Middle frontal gyrus (tissue), 1 donor: ENCODE measurements around the gene IRF4.
"Not testable (repeated sequence)": the region's sequence is repeated elsewhere in the genome, so short reads cannot be mapped to it uniquely, and the experiment has no call there.

Source experiments
- DNase-seq: peaks from one replicate; pipeline ENCODE4 v3.0.0-alpha.2; 2015; ENCODE audit warnings: low spot score; ENCODE audit errors: extremely low spot score

The IRF4 gene

DNA sequence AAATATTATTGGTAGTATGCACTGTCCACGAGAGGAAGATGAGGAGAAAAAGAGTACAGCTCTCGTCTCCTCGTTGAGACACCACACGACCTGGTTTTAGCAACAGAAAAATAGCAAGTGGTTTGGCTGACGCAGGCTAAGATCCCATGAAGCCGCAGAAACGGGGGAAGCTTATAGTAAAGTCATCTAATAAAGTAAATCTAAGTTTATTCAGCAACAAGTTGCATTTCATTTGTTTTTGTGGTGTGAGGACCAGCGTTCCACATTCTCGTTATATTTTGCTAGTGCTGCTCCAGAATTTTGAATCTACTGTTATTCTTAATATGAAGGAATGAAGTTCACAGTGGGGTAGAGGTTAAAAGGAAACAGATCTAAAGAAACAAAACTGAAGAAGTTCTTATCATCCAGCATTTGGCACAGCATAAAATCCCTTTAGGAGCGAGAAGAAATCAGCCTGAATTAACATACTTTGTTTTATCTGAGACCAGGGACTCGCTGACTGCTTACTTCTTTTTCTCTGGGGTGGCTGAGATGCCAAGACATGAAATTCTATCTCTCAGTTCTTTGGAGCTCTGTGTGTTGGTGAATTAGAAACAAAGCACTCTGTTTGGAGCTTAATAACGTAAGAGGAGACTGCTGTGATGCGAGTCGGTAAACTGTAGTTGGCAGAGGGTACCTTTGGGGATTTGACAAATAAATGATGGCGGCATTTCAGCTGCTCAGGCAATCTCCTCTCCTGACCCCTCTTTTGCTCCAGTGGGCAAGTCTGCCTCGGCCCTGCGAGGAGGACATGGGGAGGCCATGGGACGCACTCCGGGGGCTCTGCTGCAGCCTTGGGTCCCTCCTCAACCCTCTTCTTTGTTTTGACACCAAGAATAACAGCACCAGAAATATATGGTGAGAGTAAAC is 24.9 kb upstream of the IRF4 start:
- no peak for DNase-seq

DNA sequence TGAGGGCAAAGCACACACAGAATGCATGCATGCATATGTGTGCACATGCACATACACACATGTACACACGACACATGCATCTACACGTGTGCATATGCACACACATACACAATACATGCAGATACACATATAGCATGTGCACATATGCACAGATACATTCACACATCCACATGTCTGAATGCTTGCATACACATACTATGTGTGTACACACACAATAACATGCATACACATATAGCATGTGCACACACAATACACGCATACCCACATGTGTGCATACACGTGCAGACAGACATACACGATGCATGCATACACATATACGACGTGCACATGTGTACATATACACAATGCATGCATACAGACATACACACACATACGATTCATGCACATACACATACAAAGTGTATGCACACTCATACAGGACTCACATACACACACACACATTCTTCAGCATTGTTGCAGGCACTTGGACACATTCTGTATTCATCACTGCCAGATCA is 24.2 kb upstream of the IRF4 start:
- DNase-seq, result no peak

GRCh38 chr6:367891-368630 is 23.5 kb upstream of the IRF4 start:
- DNase-seq, result no peak

DNA sequence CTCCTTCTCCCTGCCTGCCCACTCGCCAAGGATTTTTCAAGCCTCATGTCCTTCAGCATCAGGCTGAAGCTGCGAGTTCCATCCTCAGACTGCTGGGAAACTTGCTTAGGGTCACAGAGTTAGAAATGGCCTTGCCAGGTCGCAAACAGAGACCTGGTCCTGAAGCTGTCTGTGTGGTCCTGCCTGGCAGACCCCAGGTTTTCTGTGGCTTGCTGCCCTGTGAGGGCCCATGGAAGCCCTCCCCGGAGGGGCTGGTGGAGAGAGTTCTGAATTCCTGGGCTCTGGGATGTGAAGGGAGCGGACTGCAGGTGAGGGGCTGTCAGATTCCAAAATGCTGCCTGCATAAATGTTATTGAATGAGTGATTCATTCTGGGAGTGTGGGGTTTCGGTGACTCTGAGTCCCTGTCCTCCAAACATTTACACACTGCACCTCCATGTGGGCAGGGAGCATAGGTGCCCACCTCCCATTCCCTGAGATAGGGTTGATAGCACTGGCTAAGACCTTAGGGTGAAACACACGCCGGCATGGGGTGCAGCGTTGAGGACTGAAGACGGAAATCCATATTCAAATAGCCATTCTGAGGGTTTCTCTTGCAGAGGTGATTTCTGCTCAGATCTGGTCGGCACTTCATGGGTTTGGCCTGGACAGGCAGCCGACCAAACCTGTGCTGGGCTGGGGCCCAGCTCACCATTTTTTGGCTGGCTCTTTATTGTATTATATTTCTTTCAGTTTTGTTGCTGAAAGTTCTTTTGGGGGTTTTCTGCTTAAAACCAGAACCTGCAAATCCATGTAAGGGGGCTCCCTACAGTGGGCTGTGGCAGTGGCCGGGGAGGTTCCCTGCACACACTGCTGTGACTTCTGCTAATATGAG is 21.8 kb upstream of the IRF4 start:
- no peak for DNase-seq

DNA sequence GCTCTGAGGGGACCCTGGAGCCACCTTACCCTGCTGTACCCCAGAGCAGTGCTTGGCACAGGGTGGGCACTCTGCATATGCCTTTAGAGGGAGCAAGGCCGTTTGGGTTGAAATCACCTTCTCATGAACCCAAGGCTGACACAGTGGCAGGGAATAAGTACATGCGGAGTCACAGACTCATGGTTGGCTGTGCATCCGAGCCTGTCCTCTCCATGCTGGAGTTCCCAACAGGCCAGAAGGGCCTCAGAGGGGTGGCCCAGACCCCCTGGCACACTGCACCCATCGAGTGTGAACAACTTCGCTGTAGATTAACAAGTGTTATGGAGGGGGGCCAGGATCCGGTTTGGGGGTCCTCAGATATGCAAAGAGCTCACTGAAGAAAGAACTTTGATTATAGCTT is 21.0 kb upstream of the IRF4 start:
- DNase-seq, result no peak

GRCh38 chr6:371851-372250 is 19.7 kb upstream of the IRF4 start:
- not testable (repeated sequence) for DNase-seq

DNA sequence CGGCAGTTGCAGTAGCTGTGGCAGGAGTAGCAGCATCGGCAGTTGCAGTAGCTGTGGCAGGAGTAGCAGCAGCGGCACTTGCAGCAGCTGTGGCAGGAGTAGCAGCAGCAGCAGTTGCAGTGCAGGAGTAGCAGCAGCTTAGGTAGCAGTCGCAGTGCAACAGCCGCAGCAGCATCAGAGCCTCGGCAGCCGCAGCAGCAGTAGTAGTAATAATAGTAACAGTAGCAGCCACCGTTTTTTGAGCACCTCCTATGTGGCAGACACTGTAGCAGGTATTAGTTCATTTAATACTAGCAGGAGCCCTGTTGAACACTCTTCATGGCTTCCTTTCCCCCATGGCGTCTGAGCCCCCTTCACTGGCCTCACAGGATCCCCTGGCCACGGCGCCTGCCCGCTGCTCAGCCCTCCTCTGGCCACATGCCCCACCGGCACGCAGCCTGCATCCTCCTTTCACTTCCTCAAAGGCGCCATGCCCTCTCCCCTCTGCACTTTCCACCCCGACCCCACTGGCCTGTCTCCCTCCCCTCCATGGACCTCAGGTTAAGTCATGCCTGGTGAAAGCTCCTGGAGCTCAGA is 19.1 kb upstream of the IRF4 start:
- DNase-seq, result no peak

DNA sequence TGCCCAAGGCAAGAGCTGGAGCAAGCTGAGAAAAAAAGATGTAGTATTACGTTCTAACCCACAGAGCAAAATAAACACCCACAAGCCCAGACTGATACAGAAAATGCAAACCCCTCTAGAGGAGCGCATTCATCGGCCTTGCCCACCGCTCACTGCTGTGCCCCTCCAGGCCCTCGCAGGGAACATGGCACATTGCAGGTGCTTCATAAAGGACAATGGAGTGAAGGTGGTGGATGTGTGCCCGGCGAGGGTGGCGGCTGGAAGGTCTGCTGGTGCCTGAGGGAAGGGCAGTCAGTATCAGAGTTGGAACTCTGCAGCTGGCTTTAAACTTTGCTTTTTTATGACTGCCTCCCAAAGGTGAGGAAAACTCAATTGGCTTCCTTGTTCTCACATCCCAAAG is 18.5 kb upstream of the IRF4 start:
- no peak for DNase-seq

DNA sequence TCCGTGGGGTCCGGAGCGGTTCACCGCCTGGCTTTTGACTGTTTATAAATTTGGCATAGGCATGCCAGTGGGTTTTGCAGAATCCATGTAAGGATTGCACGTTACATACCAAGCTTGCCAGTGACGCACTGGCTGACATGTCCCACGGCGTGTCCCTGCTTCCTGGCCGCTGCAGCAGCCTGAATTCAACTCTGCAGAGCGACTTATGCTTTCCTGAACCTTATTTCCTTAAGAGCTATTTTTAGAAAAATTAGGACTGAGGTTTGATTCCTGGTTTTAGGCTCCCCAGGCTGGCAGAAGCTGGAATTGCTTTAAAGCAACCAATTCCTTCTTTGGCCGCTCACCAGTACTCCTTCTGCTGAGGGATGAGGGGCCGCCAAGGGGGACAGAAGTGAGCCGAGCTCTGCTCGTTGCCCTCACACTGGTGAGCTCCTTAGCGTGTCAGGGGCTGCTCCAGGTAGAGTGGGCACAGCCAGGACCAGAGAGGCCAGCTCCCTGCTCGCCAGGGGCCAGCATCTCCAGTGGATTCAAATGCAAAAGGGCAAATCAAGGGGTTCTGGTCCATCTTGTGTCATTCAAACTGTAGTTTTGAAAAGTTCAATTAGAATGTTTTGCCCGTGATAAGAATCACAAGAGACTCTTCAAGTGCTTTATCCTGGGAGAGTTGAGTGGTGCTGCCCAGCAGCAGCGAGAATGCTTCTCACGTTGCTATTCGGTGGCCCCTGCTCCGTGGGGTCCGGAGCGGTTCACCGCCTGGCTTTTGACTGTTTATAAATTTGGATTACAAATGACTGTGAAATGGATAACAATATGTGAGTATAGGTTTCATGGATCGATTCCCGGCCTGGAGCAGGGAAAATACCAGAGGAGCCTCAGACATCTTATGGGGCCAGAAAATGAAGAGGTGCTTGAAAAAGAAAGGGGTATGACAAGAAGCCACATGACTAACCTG is 17.5 kb upstream of the IRF4 start:
- DNase-seq, result no peak

GRCh38 chr6:374956-375355 is 16.6 kb upstream of the IRF4 start:
- DNase-seq, result no peak

DNA sequence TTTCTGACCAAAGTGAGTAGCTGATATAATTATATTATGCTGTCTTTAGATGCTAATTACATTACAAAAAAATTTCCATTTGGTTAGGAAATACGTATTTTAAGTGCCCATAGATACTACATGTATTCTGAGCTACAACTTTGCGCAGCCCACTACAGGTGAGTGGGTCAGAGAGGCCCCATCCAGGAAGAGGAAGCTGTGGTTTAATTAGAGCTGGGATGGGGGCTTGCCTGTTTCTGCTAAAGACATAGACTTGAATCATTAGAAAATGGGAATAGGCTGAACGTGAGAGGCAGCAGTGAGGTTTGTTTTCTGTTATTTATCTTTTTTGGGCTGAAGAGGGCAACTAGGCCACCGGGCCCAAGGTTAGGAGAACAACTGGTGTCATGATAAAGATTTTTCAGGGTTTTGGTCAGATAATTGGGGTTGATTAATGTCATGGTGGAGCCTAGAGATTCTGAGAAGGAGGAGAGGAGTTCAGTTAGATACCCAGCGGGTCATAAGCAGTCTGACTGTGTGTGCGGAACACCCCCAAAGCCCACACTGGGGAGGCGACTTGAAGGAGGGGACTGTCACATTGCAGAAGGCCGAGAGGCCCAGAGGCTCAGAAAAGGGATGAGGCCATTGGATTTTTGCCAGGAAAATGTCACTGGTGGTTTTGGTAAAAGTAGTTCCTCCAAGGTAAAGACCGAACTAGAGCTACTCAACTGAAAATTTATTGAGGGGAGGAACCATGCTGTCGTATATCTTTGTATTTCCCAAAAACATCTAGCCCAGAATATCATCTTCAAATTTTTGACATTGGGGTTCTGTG is 14.5 kb upstream of the IRF4 start:
- DNase-seq, result no peak

GRCh38 chr6:377641-378020 is 13.9 kb upstream of the IRF4 start:
- not testable (repeated sequence) for DNase-seq

DNA sequence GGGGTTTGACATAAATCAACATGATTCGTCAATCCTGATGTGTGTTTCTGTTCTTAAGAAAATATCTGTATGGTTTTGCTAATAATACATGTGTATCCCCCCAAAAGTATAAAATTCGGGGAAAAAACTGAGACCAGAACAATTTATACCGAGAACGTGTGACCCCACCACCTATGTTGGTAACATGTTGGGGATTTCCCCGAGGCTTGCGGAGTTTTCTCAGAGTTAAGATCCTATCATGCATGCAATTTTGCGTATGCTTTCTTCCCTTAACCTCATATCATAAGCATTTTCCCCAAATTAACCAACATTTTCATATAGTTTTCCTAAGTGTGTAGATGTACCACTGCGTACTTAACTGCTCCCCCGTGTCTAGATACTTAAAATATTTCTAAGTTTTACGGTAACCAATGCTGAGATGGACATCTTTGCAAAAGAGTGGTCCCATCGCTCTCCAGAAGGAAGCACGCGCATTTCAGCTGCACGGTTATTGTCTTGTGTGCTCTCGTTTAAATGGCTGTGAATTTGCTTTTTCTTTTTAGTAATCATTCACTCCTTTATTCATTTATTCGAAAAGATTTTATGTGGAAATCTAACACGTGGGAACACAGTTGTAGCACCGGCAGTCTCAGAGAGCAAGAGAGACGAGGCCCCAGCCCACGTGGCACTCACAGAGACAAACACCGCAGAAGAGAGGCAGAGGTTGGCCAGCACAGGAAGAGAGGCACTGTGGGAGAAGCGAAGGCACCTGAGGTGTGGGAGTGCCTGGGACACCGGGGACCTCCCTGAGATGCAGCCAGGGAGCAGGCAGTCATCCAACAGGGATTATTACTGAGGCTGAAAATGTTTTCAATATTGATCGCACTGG is 13.2 kb upstream of the IRF4 start:
- no peak for DNase-seq

- DNase-seq, result no peak
Observed at GRCh38 chr6:378958-379409, 12.6 kb upstream of the IRF4 start.

- no peak for DNase-seq
Observed at GRCh38 chr6:379410-380181, 12.0 kb upstream of the IRF4 start.

DNA sequence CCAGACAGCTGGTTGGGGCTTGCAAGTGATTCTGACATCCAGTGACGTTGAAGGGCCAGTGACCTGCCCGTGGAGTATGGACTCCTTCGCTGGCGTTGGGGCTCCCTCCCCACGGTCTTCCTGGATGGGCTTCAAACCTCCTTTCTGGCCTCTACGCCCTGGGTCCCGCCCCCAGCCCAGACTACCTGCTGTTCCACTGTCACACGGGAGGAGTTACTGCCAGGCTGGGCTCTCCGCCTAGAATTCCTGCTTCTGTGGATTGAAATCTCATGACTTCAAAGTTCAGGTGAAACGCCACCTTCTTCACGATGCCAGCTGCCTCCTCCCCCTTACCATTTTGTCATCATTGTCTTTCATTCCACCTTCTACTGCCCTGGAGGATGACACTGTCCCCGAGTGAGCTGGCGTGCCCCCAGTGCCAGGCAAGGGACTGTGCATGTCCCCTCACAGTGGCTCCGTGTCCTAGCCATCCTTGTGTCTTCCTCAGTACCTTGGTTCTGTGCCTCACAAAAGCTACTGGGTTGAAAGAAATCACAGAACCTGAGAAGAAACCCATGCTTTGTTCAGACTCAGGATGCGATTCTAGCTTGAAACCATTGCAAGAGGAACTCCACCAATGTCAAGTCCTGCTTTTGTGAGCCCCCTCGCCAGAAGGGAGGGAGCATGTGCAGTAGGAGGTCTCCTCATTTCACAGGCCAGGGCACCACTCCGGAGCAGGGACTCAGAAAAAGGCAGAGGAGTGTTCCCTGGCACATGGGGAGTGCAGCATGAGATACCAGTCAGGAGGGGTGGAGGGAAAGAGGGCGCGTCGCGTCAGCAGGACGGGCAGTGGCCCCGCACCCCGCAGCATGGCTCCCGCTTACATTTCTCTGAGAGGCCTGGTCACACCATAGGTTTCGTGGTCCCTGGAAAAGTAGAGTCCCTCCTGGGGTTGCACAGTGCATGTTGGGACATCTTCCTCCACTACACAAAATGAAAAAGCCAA is 11.0 kb upstream of the IRF4 start:
- DNase-seq, result no peak
